Esophagus squamous epithelium (tissue), 5 donors: Measurements from ENCODE around the gene SOWAHA. TPM values are rescaled to one million over a fixed set of nuclear protein-coding genes. Genes with fewer than 3 reads are reported as not detected.
A peak's percentile ranks its signal among the peaks of the same experiment; 100 is the strongest.

ENCODE experiments used
- DNase-seq: peaks from one replicate; lab custom pipeline; 2025; lab: John Stamatoyannopoulos, UW
- H3K27ac ChIP-seq, 4 donors: fragments of 200-600 bp; sonication (generic); one replicate each; pipeline ENCODE4 v1.5.1; 2016 to 2019; ENCODE audit warnings: mild to moderate bottlenecking in 1 of 4
- H3K27me3 ChIP-seq, 4 donors: fragments of 200-600 bp; sonication (generic); 1 replicate in 3 of 4; 2 replicates in 1 of 4; pipeline versions ENCODE4 v1.5.1 to v1.6.0; 2017 to 2021; ENCODE audit warnings: antibody characterized with exemption in 1 of 4
- H3K36me3 ChIP-seq, 3 donors: fragments of 200-600 bp; sonication (generic); one replicate each; pipeline ENCODE4 v1.5.1; 2016 to 2019
- H3K4me1 ChIP-seq, 3 donors: fragments of 200-600 bp; sonication (generic); one replicate each; pipeline ENCODE4 v1.5.1; 2017 to 2019
- H3K4me3 ChIP-seq, 4 donors: fragments of 200-600 bp; sonication (generic); 1 replicate in 3 of 4; 2 replicates in 1 of 4; pipeline ENCODE4 v1.5.1; 2016 to 2019; ENCODE audit warnings: mild to moderate bottlenecking in 2 of 4, moderate library complexity in 1 of 4
- H3K9me3 ChIP-seq, 3 donors: fragments of 200-600 bp; sonication (generic); one replicate each; pipeline ENCODE4 v1.5.1; 2016 to 2019
- CTCF ChIP-seq, 6 experiments: fragments of 450-650 bp in 4 of 6; fragments of 200-600 bp in 2 of 6; sonication (generic) in 2 of 6; IDR thresholded peaks; one replicate each; pipeline ENCODE4 v1.5.1; 2016 to 2019; ENCODE audit warnings: antibody characterized with exemption in 6 of 6, mild to moderate bottlenecking in 4 of 6, moderate library complexity in 4 of 6
- POLR2A ChIP-seq, 4 donors: fragments of 450-650 bp; IDR thresholded peaks; one replicate each; pipeline ENCODE4 v1.6.1; 2017; ENCODE audit warnings: antibody characterized with exemption in 4 of 4, mild to moderate bottlenecking in 4 of 4, moderate library complexity in 3 of 4
- WGBS, 2 donors: methylation state at CpG; one replicate each; pipeline ENCODE4 v1.1.5; 2018; 5-methylcytosine and 5-hydroxymethylcytosine counted together
- intact Hi-C: fragments of 100-400 bp; cut with DNase I; formaldehyde crosslinking; loops from one replicate; pipeline ENCODE4 v1.15.0; 2022
- total RNA-seq, 4 donors: library from RNA; depleted of rRNA; stranded (reverse); fragments of >200 nt; gene quantifications; one replicate each; pipeline ENCODE4 v1.1.0, GENCODE V29; 2016
- donor health status: DM: yes; HTN: yes; CAD: no.

Gene SOWAHA
- under 1 TPM in 2 of 4 donors, not detected in 2; 0.13 to 0.45 TPM for total RNA-seq

- peaks cover 9 to 35% (median 18%) of the 10 kb centered on the region in 3 donors for H3K4me1 ChIP-seq
- intact Hi-C loops: loop anchor here (10.0 kb wide), 1 partner anchor 288 kb away; no protein-coding TSS in a partner anchor
These were observed at the start of gene SOWAHA for GRCh38 chr5:132812781-132813598. Gene SOWAHA (plus strand): TSS chr5:132813302. CDS start chr5:132813622, 320 bp downstream.

DNA sequence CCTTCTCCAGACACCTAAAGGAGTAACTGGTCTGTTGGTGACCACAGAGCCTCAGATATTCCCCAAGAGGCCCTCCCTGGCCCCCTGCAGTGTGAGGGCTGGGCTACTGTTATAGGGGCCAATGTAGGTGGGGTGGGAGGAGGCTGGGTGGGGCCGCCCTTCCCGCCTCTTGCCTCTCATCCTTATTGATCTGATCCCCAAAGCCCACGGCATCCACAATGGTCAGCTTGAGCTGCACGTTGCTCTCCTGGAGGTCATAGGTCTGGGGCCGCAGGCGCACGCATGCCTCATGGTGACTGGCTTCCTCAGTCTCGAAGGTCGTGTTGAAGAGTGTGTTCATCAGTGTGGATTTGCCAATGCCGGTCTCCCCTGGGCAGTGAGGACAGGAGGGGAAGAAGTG lies 49.1 kb upstream of the SOWAHA start:
- DNase-seq: no peak
- peaks cover 4 to 51% (median 12%) of the 10 kb centered on the region in 3 donors for H3K4me1 ChIP-seq
- TF ChIP-seq POLR2A (IDR thresholded peaks at IDR 0.05) (no peak), CTCF (IDR thresholded peaks at IDR 0.05) (no peak)

More at GRCh38 chr5:132812781-132813598, at the start of gene SOWAHA:
- Histone ChIP-seq H3K4me3 (peak within 1 kb of the TSS; percentile 35 to 69 (median 48)), H3K27me3 (peaks cover 6 to 55% (median 14%) of the 10 kb centered on the region in 4 donors), H3K9me3 (no peaks in the 10 kb centered on the region), H3K27ac (no peak within 1 kb of the TSS), H3K36me3 (no peaks in the 10 kb centered on the region)
- TF ChIP-seq CTCF (IDR thresholded peaks at IDR 0.05): no peak
- no peak for TF ChIP-seq POLR2A (IDR thresholded peaks at IDR 0.05)
- DNase-seq: no peak
- WGBS, 2 donors: 16 to 18% methylated on average over 14 to 15 of the region's 68 CpGs

GRCh38 chr5:132764671-132765238 lies 48.3 kb upstream of the SOWAHA start:
- H3K4me1 ChIP-seq: peaks cover 4 to 47% (median 12%) of the 10 kb centered on the region in 3 donors

More for the DNA sequence above, 49.1 kb upstream of the SOWAHA start:
- intact Hi-C loops: no loop called here
- no peak overlapping the region for H3K27ac ChIP-seq
- peaks cover 17 to 67% (median 44%) of the 10 kb centered on the region in 3 donors for H3K36me3 ChIP-seq
- no peak overlapping the region for H3K4me3 ChIP-seq
- no peaks in the 10 kb centered on the region for H3K9me3 ChIP-seq
- WGBS, 2 donors: 94 to 95% methylated on average over 4 to 7 of the region's 10 CpGs
- H3K27me3 ChIP-seq: no peaks in the 10 kb centered on the region

DNA sequence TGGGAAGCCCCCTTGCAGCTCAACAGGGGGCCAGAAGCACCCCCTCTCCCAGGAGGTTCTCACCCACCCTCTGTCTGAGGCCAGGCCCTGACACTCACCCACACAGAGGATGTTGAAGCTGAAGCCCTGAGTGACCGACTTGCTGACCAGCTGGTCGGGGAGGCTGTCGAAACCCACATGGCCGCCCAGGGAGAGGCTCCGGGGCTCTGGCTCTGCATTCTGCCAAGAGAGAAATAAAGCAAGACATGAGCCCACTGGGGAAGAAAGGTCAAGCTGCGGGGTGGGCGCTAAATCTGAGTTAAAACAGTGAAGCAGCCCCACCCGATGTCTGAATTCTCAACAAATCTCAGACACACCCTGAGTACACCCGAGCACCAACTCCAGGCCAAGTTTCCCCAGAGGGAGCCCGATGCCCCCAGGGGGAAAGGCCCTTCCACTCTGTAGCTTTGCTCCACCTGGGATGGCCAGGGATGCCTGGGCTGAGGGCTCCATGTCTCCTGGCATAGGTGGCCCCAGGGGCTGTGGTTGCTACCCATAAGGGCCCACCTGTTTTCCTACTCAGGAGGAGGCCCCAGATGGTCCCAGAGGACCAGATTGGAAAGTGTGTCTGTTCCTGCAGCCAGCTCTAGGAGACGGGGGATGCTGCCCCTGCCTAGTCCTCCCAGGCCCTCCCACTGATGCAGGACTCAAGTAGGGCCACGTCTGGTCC lies 47.6 kb upstream of the SOWAHA start:
- Histone ChIP-seq H3K4me1 (peaks cover 4 to 47% (median 12%) of the 10 kb centered on the region in 3 donors), H3K27ac (no peak overlapping the region), H3K4me3 (no peak overlapping the region), H3K27me3 (no peaks in the 10 kb centered on the region), H3K36me3 (peaks cover 17 to 53% (median 38%) of the 10 kb centered on the region in 3 donors), H3K9me3 (no peaks in the 10 kb centered on the region)
- TF ChIP-seq CTCF (IDR thresholded peaks at IDR 0.05) (no peak), POLR2A (IDR thresholded peaks at IDR 0.05) (no peak)
- no peak for DNase-seq
- intact Hi-C loops: no loop called here
- 90 to 98% methylated on average over 5 to 6 of the region's 12 CpGs for WGBS, 2 donors

More at GRCh38 chr5:132764671-132765238, 48.3 kb upstream of the SOWAHA start:
- Histone ChIP-seq H3K27ac (no peak overlapping the region), H3K36me3 (peaks cover 17 to 60% (median 44%) of the 10 kb centered on the region in 3 donors), H3K4me3 (no peak overlapping the region), H3K27me3 (no peaks in the 10 kb centered on the region), H3K9me3 (no peaks in the 10 kb centered on the region)
- no peak for TF ChIP-seq POLR2A (IDR thresholded peaks at IDR 0.05)
- no peak for TF ChIP-seq CTCF (IDR thresholded peaks at IDR 0.05)
- intact Hi-C loops: no loop called here
- 79 to 89% methylated on average over 4 to 6 of the region's 7 CpGs for WGBS, 2 donors
- no peak for DNase-seq
